T-helper 2 cell treated with Interferon-gamma antibody and Interleukin-4, amounts not matched to agents 5 μg/mL and 100 μg/mL, for 36 hours (primary cell): ENCODE measurements around the gene KBTBD3.

Experiments
- DNase-seq: peaks from one replicate; pipeline ENCODE4 v3.0.0; 2021; ENCODE audit warnings: low spot score
- H3K27ac Mint-ChIP-seq: one replicate; pipeline ENCODE4 v1.8.0; 2021; ENCODE audit warnings: mild to moderate bottlenecking, mixed read lengths
- H3K27me3 Mint-ChIP-seq: one replicate; pipeline ENCODE4 v1.8.0; 2021; ENCODE audit warnings: low read depth, mixed read lengths
- H3K36me3 Mint-ChIP-seq: one replicate; pipeline ENCODE4 v1.8.0; 2021; ENCODE audit warnings: low read depth, mixed read lengths
- H3K4me1 Mint-ChIP-seq: one replicate; pipeline ENCODE4 v1.8.0; 2021; ENCODE audit warnings: low read depth, mixed read lengths
- H3K4me3 Mint-ChIP-seq: one replicate; pipeline ENCODE4 v1.8.0; 2022; ENCODE audit warnings: mild to moderate bottlenecking, moderate library complexity, mixed read lengths
- H3K9me3 Mint-ChIP-seq: one replicate; pipeline ENCODE4 v1.8.0; 2021; ENCODE audit warnings: mixed read lengths

Gene KBTBD3

DNA sequence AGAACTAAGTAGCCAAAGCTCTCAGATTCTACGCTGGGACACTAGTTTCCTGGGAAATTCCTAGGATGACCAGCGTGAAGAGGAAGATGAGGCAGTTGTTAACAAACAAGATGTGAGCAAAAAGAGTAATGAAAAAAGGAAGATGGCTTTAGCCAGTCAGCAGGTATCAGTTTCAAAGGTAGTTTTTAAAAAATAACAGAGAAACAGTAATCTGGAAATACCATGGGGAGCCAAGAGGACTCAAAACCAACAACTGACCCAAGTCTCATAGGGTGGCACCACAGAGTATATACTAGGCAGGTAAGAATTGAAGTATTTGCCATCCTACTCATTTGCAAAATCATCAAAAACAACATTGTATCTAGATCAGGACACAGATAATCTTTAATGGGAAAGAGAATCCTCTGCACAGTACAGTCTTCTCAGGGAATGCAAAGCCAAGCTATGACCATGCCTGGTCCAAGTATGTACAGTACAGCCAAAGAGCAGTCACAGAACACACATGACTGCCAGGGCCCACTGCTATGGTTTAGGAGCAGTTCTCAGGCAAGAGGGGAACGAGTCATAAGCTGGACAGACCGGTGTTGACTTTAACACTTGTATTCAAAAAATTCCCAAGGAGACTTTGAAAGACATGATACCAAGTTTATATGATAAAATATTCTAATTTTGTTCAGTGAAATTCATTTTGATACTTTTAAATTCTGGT is 75.7 kb downstream of the KBTBD3 start:
- Mint-ChIP-seq H3K27ac (no peak overlapping the region), H3K9me3 (peaks cover 13% of the 10 kb centered on the region), H3K4me3 (no peak overlapping the region), H3K27me3 (no peaks in the 10 kb centered on the region), H3K4me1 (no peaks in the 10 kb centered on the region), H3K36me3 (peaks cover 45% of the 10 kb centered on the region)
- no peak for DNase-seq
